ENCODE results near the gene PXN.

DNA sequence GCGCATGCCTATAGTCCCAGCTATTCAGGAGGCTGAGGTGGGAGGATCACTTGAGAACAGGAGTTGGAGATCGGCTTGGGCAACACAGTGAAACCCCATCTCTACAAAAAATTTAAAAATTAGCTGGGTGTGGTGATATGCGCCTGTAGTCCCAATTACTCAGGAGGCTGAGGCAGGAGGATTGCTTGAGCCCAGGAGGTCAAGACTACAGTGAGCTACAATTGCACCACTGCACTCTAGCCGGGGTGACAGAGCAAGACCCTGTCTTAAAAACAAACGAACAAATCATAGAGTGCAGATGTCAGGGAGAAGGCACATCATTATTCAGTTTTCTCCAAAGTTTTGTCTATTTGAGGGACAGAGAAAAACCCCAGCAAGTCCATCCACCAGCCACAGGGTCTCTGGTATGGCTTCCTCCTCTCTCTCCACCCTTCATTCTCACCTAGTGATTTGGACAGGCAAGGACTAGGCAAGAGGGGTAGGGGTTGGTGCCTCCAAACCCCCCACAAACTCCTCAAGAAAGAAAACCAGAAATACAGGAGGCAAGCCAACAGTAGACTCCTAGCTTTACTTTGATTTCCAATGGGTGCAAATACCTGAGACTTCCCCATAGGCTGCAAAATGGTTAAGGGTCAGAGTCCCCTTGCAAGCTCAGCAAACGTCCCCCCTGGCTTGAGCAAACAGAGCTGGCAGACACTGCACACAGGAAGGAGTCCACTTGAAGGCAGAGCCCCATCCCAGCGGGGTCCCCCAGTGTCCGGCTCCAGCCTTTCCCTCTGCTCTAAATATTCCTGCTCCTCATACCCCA lies 38.1 kb downstream of the PXN start:
- TF ChIP-seq, protein P1, sequence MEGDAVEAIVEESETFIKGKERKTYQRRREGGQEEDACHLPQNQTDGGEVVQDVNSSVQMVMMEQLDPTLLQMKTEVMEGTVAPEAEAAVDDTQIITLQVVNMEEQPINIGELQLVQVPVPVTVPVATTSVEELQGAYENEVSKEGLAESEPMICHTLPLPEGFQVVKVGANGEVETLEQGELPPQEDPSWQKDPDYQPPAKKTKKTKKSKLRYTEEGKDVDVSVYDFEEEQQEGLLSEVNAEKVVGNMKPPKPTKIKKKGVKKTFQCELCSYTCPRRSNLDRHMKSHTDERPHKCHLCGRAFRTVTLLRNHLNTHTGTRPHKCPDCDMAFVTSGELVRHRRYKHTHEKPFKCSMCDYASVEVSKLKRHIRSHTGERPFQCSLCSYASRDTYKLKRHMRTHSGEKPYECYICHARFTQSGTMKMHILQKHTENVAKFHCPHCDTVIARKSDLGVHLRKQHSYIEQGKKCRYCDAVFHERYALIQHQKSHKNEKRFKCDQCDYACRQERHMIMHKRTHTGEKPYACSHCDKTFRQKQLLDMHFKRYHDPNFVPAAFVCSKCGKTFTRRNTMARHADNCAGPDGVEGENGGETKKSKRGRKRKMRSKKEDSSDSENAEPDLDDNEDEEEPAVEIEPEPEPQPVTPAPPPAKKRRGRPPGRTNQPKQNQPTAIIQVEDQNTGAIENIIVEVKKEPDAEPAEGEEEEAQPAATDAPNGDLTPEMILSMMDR (IDR thresholded peaks at IDR 0.05) = no peak
- TF ChIP-seq POLR2A (IDR thresholded peaks at IDR 0.05) = no peak
